Thyroid gland (tissue), 4 donors: Measurements from ENCODE around the gene TRIM56.

Source experiments
- POLR2A ChIP-seq, 2 donors: fragments of 450-650 bp; IDR thresholded peaks; one replicate each; pipeline ENCODE4 v1.6.1; 2017; ENCODE audit warnings: antibody characterized with exemption in 2 of 2, mild to moderate bottlenecking in 2 of 2, moderate library complexity in 1 of 2
- TF ChIP-seq, protein P1 (sequence below), 6 experiments: fragments of 200-600 bp in 3 of 6; fragments of 450-650 bp in 3 of 6; sonication (generic) in 3 of 6; IDR thresholded peaks; one replicate each; pipeline ENCODE4 v1.5.1; 2016 to 2019; ENCODE audit warnings: antibody characterized with exemption in 6 of 6, mild to moderate bottlenecking in 2 of 6, inconsistent platforms in 1 of 6, moderate library complexity in 1 of 6

- no peak for TF ChIP-seq POLR2A (IDR thresholded peaks at IDR 0.05)
- TF ChIP-seq, protein P1, sequence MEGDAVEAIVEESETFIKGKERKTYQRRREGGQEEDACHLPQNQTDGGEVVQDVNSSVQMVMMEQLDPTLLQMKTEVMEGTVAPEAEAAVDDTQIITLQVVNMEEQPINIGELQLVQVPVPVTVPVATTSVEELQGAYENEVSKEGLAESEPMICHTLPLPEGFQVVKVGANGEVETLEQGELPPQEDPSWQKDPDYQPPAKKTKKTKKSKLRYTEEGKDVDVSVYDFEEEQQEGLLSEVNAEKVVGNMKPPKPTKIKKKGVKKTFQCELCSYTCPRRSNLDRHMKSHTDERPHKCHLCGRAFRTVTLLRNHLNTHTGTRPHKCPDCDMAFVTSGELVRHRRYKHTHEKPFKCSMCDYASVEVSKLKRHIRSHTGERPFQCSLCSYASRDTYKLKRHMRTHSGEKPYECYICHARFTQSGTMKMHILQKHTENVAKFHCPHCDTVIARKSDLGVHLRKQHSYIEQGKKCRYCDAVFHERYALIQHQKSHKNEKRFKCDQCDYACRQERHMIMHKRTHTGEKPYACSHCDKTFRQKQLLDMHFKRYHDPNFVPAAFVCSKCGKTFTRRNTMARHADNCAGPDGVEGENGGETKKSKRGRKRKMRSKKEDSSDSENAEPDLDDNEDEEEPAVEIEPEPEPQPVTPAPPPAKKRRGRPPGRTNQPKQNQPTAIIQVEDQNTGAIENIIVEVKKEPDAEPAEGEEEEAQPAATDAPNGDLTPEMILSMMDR (IDR thresholded peaks at IDR 0.05): no peak
Observed at GRCh38 chr7:101066833-101067177, 18.5 kb upstream of the TRIM56 start.
